Uterus (tissue), 4 donors: Measurements from ENCODE around the gene BCKDK. TPM values are rescaled to one million over a fixed set of nuclear protein-coding genes. Genes with fewer than 3 reads are reported as not detected.
"Not testable (repeated sequence)": the region's sequence is repeated elsewhere in the genome, so short reads cannot be mapped to it uniquely, and the experiment has no call there.

Experiments used
- DNase-seq, 2 donors: peaks; one replicate each; pipeline ENCODE4 v3.0.0-alpha.2; 2019 to 2020
- H3K27ac ChIP-seq, 2 donors: fragments of 200-600 bp; sonication (generic); 1 replicate in 1 of 2; 2 replicates in 1 of 2; pipeline ENCODE4 v1.5.1; 2016 to 2018
- H3K27me3 ChIP-seq, 2 donors: fragments of 200-600 bp; sonication (generic); one replicate each; pipeline ENCODE4 v1.5.1; 2018 to 2019; ENCODE audit warnings: control low read depth in 1 of 2
- H3K36me3 ChIP-seq, 2 donors: fragments of 200-600 bp; sonication (generic); one replicate each; pipeline ENCODE4 v1.5.1; 2019; ENCODE audit warnings: control low read depth in 1 of 2
- H3K4me1 ChIP-seq, 2 donors: fragments of 200-600 bp; sonication (generic); one replicate each; pipeline ENCODE4 v1.5.1; 2018 to 2019; ENCODE audit warnings: control low read depth in 1 of 2
- H3K4me3 ChIP-seq, 2 donors: fragments of 200-600 bp; sonication (generic); 1 replicate in 1 of 2; 2 replicates in 1 of 2; pipeline ENCODE4 v1.5.1; 2018 to 2019; ENCODE audit warnings: mild to moderate bottlenecking in 1 of 2
- H3K9me3 ChIP-seq, 2 donors: fragments of 200-600 bp; sonication (generic); one replicate each; pipeline ENCODE4 v1.5.1; 2019; ENCODE audit warnings: control low read depth in 1 of 2
- POLR2A ChIP-seq, 2 donors: fragments of 450-650 bp; IDR thresholded peaks; one replicate each; pipeline ENCODE4 v1.6.1; 2016; ENCODE audit warnings: antibody characterized with exemption in 2 of 2, mild to moderate bottlenecking in 1 of 2, moderate library complexity in 1 of 2
- intact Hi-C: fragments of 100-400 bp; cut with DNase I; formaldehyde crosslinking; loops from one replicate; pipeline ENCODE4 v1.15.1; 2023; ENCODE audit warnings: low total_unique reads
- total RNA-seq, 4 donors: library from RNA; depleted of rRNA in 3 of 4; stranded (reverse); fragments of >200 nt in 3 of 4; gene quantifications; one replicate each; pipeline versions ENCODE4 v1.1.0 to v1.2.4, GENCODE V29; 2014 to 2023
- TF ChIP-seq, protein P1 (sequence below), 4 experiments: fragments of 200-600 bp in 2 of 4; fragments of 450-650 bp in 2 of 4; sonication (generic) in 2 of 4; IDR thresholded peaks; one replicate each; pipeline ENCODE4 v1.5.1; 2016 to 2019; ENCODE audit warnings: antibody characterized with exemption in 4 of 4, mild to moderate bottlenecking in 2 of 4, moderate library complexity in 1 of 4
- donor health status: DM: yes; HTN: yes; CAD: no.

Gene BCKDK
- total RNA-seq, 4 donors from 2014 or later = 15.3 to 32.1 (median 21.9) TPM

GRCh38 chr16:31143694-31144148 lies 35.5 kb downstream of the BCKDK start:
- no peak for DNase-seq
- H3K36me3 ChIP-seq = no peaks in the 10 kb centered on the region
- no peaks in the 10 kb centered on the region for H3K9me3 ChIP-seq
- H3K4me3 ChIP-seq = no peak overlapping the region
- H3K4me1 ChIP-seq = peaks cover 0 to 5% of the 10 kb centered on the region in 2 donors
- peaks cover 0 to 6% of the 10 kb centered on the region in 2 donors for H3K27me3 ChIP-seq
- intact Hi-C loops = no loop called here
- no peak for TF ChIP-seq POLR2A (IDR thresholded peaks at IDR 0.05)
- TF ChIP-seq, protein P1, sequence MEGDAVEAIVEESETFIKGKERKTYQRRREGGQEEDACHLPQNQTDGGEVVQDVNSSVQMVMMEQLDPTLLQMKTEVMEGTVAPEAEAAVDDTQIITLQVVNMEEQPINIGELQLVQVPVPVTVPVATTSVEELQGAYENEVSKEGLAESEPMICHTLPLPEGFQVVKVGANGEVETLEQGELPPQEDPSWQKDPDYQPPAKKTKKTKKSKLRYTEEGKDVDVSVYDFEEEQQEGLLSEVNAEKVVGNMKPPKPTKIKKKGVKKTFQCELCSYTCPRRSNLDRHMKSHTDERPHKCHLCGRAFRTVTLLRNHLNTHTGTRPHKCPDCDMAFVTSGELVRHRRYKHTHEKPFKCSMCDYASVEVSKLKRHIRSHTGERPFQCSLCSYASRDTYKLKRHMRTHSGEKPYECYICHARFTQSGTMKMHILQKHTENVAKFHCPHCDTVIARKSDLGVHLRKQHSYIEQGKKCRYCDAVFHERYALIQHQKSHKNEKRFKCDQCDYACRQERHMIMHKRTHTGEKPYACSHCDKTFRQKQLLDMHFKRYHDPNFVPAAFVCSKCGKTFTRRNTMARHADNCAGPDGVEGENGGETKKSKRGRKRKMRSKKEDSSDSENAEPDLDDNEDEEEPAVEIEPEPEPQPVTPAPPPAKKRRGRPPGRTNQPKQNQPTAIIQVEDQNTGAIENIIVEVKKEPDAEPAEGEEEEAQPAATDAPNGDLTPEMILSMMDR (IDR thresholded peaks at IDR 0.05) = no peak
- no peak overlapping the region for H3K27ac ChIP-seq

DNA sequence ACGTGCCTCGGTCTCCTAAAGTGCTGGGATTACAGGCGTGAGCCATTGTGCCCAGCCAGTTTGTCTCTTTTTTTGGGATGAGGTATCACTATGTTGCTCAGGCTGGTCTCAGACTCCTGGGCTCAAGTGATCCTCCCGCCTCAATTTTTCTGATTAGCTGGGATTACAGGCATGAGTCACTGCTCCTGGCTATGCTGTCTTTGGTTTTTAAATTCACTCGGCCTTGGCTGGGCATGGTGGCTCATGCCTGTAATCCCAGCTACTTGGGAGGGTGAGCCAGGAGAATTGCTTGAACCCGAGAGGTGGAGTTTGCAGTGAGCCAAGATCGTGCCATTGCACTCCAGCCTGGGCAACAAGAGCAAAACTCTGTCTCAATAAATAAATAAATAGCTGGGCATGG lies 36.2 kb downstream of the BCKDK start:
- intact Hi-C loops = not testable (repeated sequence)

GRCh38 chr16:31145398-31145990 lies 37.3 kb downstream of the BCKDK start:
- Histone ChIP-seq H3K4me1 (peaks cover 0 to 5% of the 10 kb centered on the region in 2 donors), H3K36me3 (no peaks in the 10 kb centered on the region), H3K9me3 (no peaks in the 10 kb centered on the region), H3K4me3 (no peak overlapping the region), H3K27me3 (peaks cover 0 to 6% of the 10 kb centered on the region in 2 donors), H3K27ac (no peak overlapping the region)
- no peak for DNase-seq
- intact Hi-C loops = no loop called here
- TF ChIP-seq POLR2A (IDR thresholded peaks at IDR 0.05) = no peak
- TF ChIP-seq, protein P1 (IDR thresholded peaks at IDR 0.05) = no peak

More for the DNA sequence above, 36.2 kb downstream of the BCKDK start:
- H3K9me3 ChIP-seq, H3K27me3 ChIP-seq, H3K4me1 ChIP-seq, H3K27ac ChIP-seq, H3K4me3 ChIP-seq, DNase-seq, H3K36me3 ChIP-seq: not testable (repeated sequence)

DNA sequence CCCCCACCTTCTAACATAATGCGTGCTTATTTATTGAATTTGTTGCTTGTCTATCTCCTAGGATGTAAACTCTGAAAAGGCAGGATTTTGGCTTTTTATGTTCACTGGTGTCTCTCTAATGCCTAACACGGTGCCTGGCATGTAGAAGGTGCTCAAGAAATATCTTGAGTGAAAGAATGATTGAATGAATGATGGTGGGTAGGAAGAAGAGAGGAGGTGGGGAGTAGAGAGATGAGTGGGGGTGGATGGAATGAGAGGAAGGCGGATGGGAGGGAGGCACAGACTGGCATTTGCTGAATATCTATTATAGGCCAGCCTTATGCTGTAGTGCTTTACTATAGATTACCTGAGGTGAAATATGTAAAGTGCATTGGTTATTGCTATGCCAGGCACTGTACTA lies 39.4 kb downstream of the BCKDK start:
- H3K9me3 ChIP-seq = no peaks in the 10 kb centered on the region
- H3K4me1 ChIP-seq = no peaks in the 10 kb centered on the region
- no peak overlapping the region for H3K4me3 ChIP-seq
- DNase-seq = no peak
- H3K36me3 ChIP-seq = no peaks in the 10 kb centered on the region
- H3K27me3 ChIP-seq = peaks cover 0 to 6% of the 10 kb centered on the region in 2 donors
- H3K27ac ChIP-seq = no peak overlapping the region
- intact Hi-C loops = no loop called here
- TF ChIP-seq, protein P1 (IDR thresholded peaks at IDR 0.05) = no peak
- no peak for TF ChIP-seq POLR2A (IDR thresholded peaks at IDR 0.05)

- Histone ChIP-seq H3K27me3 (peaks cover 0 to 6% of the 10 kb centered on the region in 2 donors), H3K27ac (no peak overlapping the region)
- intact Hi-C loops = no loop called here
Observed at GRCh38 chr16:31148281-31148728, 40.1 kb downstream of the BCKDK start.

More at GRCh38 chr16:31148281-31148728, 40.1 kb downstream of the BCKDK start:
- TF ChIP-seq, protein P1 (IDR thresholded peaks at IDR 0.05) = no peak
- TF ChIP-seq POLR2A (IDR thresholded peaks at IDR 0.05) = no peak
- no peaks in the 10 kb centered on the region for H3K9me3 ChIP-seq
- H3K4me1 ChIP-seq = no peaks in the 10 kb centered on the region
- H3K4me3 ChIP-seq = no peak overlapping the region
- no peaks in the 10 kb centered on the region for H3K36me3 ChIP-seq
- DNase-seq = no peak
